NCI-H187 (cell line): ENCODE results near the gene AQP6.

Experiments
- DNase-seq, 2 experiments: peaks; one replicate each; lab custom pipeline; 2025; lab: John Stamatoyannopoulos, UW

AQP6 gene

DNA sequence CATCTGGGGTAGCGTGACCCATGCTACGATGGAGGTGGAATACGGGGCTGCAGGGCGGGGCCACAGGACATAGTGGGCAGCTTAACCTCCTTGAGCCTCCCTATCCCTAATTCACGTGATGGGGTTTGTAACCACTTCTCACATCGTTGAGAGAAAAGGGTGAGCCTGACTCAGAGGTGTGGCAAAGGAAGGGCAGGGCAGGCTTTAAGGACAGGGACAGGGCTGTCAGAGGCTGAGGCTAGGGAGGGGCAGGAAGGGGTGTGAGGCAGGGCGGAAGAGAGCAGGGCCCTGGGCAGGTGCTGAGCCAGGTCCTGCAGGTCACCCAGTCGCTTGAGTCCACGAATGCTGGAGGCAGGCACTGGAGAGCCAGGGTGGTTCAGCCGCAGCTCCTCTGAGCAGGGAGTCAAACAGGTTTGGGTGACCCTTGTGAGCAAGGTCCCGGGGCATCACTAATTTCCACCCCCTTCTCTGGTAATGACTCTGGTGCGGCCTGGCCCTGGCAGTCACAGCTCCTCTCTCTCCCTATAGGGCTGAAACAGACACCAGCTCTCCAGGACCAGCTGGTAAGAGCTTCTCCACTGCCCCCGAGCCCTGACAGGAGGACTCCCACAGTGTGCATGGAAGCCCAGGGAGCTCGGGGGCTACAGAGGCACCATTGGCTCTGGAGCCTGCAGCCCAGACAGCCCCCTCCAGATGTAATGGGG, 29.7 kb upstream of the AQP6 start:
- no peak for DNase-seq

GRCh38 chr12:49943625-49943960, 29.2 kb upstream of the AQP6 start:
- no peak for DNase-seq

DNA sequence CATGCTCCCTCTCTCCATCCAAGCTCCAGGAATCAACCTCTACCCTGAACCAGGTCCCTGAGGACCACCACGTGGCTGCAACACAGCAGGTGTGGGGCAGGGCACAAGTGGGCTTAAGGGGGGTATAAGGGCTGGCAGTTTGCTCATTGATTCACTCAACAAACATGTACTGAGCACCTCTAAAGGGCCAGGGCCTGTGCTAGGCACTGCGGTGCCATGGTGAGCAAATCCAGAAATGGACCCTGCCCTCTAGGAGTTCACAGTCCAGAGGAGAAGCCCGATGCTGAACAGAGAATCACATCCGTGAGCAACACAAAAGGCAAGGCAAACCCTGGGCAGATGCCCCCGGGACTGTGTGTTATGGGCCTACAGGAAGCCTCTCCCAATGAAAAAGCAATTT, 28.7 kb upstream of the AQP6 start:
- DNase-seq, result no peak

- no peak for DNase-seq
These were observed 28.0 kb upstream of the AQP6 start for GRCh38 chr12:49944718-49945117.

GRCh38 chr12:49945394-49946080, 27.2 kb upstream of the AQP6 start:
- DNase-seq, result peak; percentile 23 to 35

DNA sequence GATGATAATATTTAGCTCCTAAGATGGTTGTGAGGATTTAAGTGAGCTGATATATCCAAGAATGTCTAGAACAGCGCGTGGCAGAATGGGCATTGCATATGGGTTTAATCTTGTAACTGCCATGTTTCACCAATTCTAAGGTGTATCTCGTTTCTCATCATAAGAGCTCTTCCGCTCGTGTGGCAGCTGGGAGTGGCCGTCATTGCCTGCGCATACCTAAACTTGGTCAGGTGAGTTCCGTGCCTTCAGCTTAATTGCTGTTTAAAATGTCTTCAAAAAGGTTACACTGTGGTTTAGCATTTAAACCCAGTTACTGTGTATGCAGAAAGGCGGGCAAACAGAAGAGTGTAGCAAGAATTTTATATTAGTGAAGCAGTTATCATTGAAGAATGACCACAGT, 26.7 kb upstream of the AQP6 start:
- DNase-seq, result no peak

DNA sequence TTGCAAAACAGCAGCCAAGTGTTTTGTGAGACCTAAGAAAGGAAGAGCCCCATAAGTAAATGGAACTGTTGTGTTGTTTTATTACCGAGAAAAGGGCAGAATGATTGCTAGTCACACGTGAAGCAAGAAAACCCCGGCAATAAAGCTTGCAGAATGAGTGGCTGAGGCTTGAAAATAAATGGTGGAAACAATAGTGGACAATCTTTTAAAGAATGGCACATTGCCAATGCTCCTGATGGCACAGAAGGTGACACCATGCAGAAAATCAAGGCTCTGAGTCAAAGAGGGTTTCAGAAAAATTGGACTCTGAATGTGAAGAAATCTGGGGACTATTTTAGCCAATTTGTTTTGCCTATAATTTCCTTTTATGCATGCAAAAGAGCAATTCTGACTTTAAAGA, 26.2 kb upstream of the AQP6 start:
- no peak for DNase-seq

DNA sequence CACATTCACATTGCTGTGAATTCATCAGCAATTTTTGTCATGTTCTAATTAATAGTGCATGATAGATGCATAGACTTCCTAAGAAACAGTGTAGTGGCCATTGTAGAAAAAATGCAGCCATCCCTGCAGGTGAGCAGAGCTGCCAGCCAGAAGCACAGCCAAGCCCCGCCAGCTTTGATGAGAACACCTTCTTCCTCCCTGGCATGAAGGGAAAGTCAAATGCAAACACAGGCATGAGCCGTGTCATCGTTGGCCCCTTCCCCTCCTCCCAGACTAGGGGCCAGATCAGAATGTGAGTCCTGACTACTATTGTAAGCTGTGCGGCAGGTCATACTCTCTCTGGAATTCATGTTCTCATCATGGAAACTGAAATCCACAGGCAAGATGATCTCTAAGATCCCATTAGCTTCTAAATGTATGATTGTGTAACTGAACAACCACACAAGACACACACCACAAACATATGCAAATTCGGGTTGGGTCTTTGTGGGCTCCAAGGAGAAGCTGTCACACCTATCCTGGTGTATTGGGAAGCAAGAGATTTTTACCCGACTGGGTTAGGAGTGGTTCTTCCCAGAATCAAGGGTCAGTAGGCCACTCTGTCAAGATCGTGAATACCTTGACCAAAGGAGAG, 25.0 kb upstream of the AQP6 start:
- no peak for DNase-seq

DNA sequence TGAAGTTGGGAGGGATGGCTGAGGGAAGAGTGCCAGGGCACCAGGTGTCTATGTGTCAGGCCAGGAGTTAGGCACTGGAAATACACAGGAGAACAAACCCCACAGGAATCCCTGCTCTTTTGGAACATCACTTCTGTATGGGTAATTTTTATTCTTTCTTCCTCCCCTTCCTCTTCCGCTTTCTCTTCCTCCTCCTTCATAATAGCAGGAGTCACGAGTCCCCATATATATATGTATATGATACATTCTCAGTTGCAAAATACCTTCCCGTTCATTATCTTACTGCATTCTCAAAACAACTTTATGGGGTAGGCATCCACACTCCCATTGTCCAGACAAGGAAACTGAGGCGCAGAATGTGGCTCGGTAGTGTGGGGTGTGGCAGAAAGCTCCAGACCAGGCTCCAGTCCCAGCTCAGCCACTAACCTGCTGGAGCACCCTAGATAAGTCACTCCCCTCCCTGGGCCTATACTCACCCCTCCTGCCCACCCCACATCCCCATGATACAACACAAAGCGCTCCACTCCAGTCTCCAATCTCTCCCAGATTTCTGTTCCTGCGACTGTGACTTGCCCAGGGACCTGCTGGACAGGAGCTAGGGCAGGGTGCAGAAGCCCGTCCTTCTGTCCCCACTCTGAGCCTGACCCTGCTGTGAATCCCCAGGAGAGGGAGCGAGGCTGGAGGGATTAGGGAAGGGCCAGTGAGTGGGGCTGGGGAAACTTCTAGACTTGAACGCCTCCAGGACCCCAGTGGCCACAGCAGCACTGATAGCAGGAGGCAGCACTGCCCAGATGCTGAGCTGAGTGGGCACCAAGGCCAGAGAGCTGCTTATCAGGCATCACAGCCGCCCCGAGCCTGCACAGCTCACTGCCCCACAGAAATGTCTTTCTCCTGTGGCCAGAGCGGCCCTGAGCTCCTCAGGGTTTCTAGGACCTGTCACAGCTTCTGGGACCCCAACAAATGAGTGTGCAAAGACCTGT, 23.6 kb upstream of the AQP6 start:
- no peak for DNase-seq

GRCh38 chr12:49949866-49950265, 22.9 kb upstream of the AQP6 start:
- DNase-seq, result no peak

GRCh38 chr12:49950273-49951251, 22.2 kb upstream of the AQP6 start, which contains the start of gene AQP2:
AQP2 (plus strand) TSS chr12:49950737; CDS start chr12:49950831, 94 bp downstream.
- no peak for DNase-seq

- DNase-seq, result no peak
These were observed 21.1 kb upstream of the AQP6 start for GRCh38 chr12:49951411-49952240.

DNA sequence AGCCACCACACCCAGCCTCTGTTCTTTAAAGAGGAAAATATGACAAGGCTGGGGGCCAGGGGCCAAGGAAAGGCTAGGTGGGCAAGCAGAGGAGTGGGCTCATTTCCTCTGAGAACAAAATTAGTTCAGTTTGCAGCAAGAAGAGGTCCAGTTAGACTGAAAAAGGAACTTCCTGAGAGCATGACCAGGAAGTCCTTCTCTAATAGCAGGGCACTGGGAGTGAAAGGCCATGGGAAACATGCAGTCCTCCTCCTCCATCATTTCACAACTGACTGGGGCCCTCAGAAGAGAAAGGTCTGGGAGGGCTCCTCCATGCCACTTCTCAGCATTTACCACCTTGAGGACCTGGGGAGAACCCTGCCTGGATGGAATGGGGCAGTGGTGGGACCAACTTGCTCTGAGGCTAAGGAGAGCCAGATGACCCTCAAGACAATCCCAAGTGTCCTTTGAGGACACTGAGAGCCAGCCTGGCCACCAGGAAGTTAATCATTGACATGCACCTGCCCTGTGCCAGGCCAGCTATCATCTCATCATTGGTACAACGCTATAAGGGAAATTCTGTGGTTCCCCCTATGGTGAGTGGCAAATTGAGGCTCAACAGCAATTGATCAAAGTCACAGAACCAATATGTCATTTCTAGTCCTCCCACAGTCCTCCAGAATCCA, 20.2 kb upstream of the AQP6 start:
- no peak for DNase-seq

DNA sequence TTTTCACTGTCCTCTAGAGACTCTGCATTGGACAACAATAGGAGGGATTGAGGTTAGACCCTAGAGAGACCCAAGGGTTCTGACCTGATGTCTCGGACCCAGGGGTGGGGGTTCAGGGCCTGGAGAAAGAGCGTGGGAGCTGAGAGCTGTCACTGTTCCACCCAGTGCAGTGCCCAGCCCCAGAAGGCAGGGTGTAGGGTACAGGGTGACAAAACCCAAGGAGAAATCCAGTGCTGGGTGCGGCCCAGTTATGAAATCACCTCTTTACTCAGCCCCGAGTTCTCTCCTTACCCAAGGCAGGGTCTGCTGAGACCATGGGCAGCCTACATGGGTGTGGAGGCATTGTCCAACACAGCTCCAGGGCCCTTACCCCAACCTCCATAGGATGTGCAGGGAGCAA, 19.6 kb upstream of the AQP6 start:
- DNase-seq, result no peak

GRCh38 chr12:49953961-49954846, 18.5 kb upstream of the AQP6 start:
- DNase-seq, result no peak

DNA sequence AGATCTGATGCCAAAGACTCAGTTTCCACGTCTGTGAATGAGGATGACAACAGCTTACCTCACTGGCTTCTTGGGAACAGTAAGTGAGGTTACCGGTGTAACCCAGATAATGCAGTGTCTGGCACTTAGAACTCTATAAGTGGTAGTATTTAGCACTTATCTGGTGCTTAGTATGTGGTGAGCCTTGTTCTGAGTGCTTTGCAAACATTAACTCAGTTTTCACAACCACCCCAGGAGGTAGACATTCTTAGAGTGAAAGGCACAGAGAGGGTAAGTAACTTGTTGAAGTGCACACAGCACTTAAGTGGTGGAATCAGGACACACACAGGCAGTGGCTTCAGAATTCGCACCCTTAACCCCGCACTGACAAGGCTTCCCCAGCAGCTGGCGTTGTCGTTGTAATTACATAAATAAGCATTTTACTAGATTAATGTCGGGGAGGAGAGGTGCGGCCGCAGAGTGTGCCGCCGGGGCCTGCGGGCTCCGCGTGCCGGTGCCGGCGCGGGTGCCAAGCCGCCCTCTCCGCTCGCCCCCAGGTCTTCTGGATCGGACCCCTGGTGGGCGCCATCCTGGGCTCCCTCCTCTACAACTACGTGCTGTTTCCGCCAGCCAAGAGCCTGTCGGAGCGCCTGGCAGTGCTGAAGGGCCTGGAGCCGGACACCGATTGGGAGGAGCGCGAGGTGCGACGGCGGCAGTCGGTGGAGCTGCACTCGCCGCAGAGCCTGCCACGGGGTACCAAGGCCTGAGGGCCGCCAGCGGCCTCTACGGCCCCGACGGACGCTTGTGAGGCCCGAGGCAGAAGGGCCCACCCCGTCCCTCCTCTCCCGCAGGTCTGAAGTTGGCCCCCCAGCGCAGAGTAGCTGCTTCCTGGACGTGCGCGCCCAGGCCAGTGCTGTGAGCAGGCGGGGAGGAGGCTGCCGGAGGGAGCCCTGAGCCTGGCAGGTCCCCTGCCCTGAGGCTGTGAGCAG, 17.6 kb upstream of the AQP6 start:
- no peak for DNase-seq
